Retinal pigment epithelial cell (primary cell): ENCODE results near the gene TXNRD2.
"Not testable (repeated sequence)": the region's sequence is repeated elsewhere in the genome, so short reads cannot be mapped to it uniquely, and the experiment has no call there.

Experiments used
- DNase-seq: peaks from one replicate; pipeline ENCODE4 v3.0.0-alpha.2; 2010; ENCODE audit warnings: low read depth
- H3K4me3 ChIP-seq: 2 replicates; pipeline ENCODE4 v1.5.1; 2011; ENCODE audit warnings: mild to moderate bottlenecking, low read length, control low read depth, moderate library complexity
- CTCF ChIP-seq: conservative IDR thresholded peaks from 2 replicates; pipeline ENCODE4 v1.5.1; 2011; ENCODE audit warnings: low read depth, low read length, control low read depth, inconsistent platforms

Gene TXNRD2

GRCh38 chr22:19884161-19884953, 57.3 kb downstream of the TXNRD2 start:
- DNase-seq = no peak
- TF ChIP-seq CTCF = no peak

GRCh38 chr22:19883446-19883845, 58.2 kb downstream of the TXNRD2 start:
- DNase-seq, H3K4me3 ChIP-seq: not testable (repeated sequence)

More at GRCh38 chr22:19884161-19884953, 57.3 kb downstream of the TXNRD2 start:
- H3K4me3 ChIP-seq = no peak overlapping the region

- DNase-seq = no peak
Measured at GRCh38 chr22:19882446-19883381, 58.9 kb downstream of the TXNRD2 start.

GRCh38 chr22:19880786-19881569, 60.6 kb downstream of the TXNRD2 start:
- peak overlapping the region; percentile 12 for H3K4me3 ChIP-seq
- peak; percentile 91 for DNase-seq
- no peak for TF ChIP-seq CTCF

More at GRCh38 chr22:19882446-19883381, 58.9 kb downstream of the TXNRD2 start:
- H3K4me3 ChIP-seq = no peak overlapping the region
- TF ChIP-seq CTCF = no peak

- no peak for TF ChIP-seq CTCF
- no peak overlapping the region for H3K4me3 ChIP-seq
- no peak for DNase-seq
Measured at GRCh38 chr22:19879992-19880785, 61.4 kb downstream of the TXNRD2 start.

- no peak for TF ChIP-seq CTCF
- no peak overlapping the region for H3K4me3 ChIP-seq
- no peak for DNase-seq
Measured at GRCh38 chr22:19879643-19879991, 62.0 kb downstream of the TXNRD2 start.
